IMR-90 (cell line): ENCODE measurements around the gene RIC8B.

Experiments
- BHLHE40 ChIP-seq: fragments of 150-350 bp; IDR thresholded peaks from 2 replicates; pipeline ENCODE4 v1.6.1; 2016; ENCODE audit warnings: mild to moderate bottlenecking, low read depth, low read length
- FOS ChIP-seq: fragments of 150-350 bp; IDR thresholded peaks from 2 replicates; pipeline ENCODE4 v1.6.1; 2016; ENCODE audit warnings: low read depth, low read length
- POLR2A ChIP-seq: IDR thresholded peaks from 2 replicates; pipeline ENCODE4 v1.6.1; 2012; ENCODE audit warnings: mild to moderate bottlenecking, low read depth, low read length
- RAD21 ChIP-seq: IDR thresholded peaks from 2 replicates; pipeline ENCODE4 v1.6.1; 2012; ENCODE audit warnings: low read length, improper control_type of control experiment
- RCOR1 ChIP-seq: IDR thresholded peaks from 2 replicates; pipeline ENCODE4 v1.6.1; 2012; ENCODE audit warnings: mild to moderate bottlenecking, low read length, improper control_type of control experiment; ENCODE audit not compliant: insufficient replicate concordance
- RFX5 ChIP-seq: IDR thresholded peaks from 2 replicates; pipeline ENCODE4 v1.8.0; 2012; ENCODE audit warnings: low read depth, mild to moderate bottlenecking, low read length, moderate library complexity
- SMC3 ChIP-seq: fragments of 150-350 bp; IDR thresholded peaks from 2 replicates; pipeline ENCODE4 v1.6.1; 2016; ENCODE audit warnings: low read depth, mild to moderate bottlenecking, antibody characterized with exemption, low read length, moderate library complexity
- USF2 ChIP-seq: fragments of 150-350 bp; IDR thresholded peaks from 2 replicates; pipeline ENCODE4 v1.6.1; 2017; ENCODE audit warnings: mild to moderate bottlenecking, antibody characterized with exemption, low read length, low read depth
- TF ChIP-seq, protein P1 (sequence below): conservative IDR thresholded peaks from 2 replicates; pipeline ENCODE4 v1.5.1; 2012; ENCODE audit warnings: mild to moderate bottlenecking, low read depth, low read length, improper control_type of control experiment

- TF ChIP-seq, protein P1, sequence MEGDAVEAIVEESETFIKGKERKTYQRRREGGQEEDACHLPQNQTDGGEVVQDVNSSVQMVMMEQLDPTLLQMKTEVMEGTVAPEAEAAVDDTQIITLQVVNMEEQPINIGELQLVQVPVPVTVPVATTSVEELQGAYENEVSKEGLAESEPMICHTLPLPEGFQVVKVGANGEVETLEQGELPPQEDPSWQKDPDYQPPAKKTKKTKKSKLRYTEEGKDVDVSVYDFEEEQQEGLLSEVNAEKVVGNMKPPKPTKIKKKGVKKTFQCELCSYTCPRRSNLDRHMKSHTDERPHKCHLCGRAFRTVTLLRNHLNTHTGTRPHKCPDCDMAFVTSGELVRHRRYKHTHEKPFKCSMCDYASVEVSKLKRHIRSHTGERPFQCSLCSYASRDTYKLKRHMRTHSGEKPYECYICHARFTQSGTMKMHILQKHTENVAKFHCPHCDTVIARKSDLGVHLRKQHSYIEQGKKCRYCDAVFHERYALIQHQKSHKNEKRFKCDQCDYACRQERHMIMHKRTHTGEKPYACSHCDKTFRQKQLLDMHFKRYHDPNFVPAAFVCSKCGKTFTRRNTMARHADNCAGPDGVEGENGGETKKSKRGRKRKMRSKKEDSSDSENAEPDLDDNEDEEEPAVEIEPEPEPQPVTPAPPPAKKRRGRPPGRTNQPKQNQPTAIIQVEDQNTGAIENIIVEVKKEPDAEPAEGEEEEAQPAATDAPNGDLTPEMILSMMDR, result no peak
- TF ChIP-seq RAD21 (no peak), FOS (no peak), USF2 (no peak), POLR2A (no peak), RFX5 (no peak), SMC3 (no peak), BHLHE40 (no peak), RCOR1 (no peak)
These were observed 34.5 kb upstream of the RIC8B start for GRCh38 chr12:106739815-106740530.
